Naive thymus-derived CD4-positive, alpha-beta T cell (primary cell): ENCODE measurements around the gene PITPNC1. TPM values are rescaled to one million over a fixed set of nuclear protein-coding genes. Genes with fewer than 3 reads are reported as not detected.

Experiments used
- ATAC-seq: fragments of 150-1000 bp; cut with Tn5 transposase; 2 replicates; pipeline ENCODE4 v1.10.0; 2021; ENCODE audit warnings: mild to moderate bottlenecking, moderate library complexity
- CTCF ChIA-PET: fragments of 350-600 bp; sonication (Branson Sonifier 250); formaldehyde crosslinking; loops from one replicate; lab custom pipeline; 2021; ENCODE audit warnings: antibody characterized with exemption; lab: Charles Lee
- POLR2A ChIA-PET: fragments of 350-600 bp; sonication (Branson Sonifier 250); formaldehyde crosslinking; loops from one replicate; lab custom pipeline; 2021; ENCODE audit warnings: antibody characterized with exemption, inconsistent platforms; lab: Charles Lee
- DNase-seq, 9 donors: peaks; one replicate each; pipeline versions ENCODE4 v3.0.0 to v3.0.0-alpha.2; 2020 to 2022; ENCODE audit warnings: mixed read lengths in 1 of 9
- H3K27ac ChIP-seq: one replicate; pipeline ENCODE4 v1.7.0; 2013; ENCODE audit warnings: mild to moderate bottlenecking, low read depth, low read length, moderate library complexity
- H3K27me3 ChIP-seq, 2 donors: one replicate each; pipeline ENCODE4 v1.7.0; 2013; ENCODE audit warnings: low read length in 2 of 2, mild to moderate bottlenecking in 2 of 2, moderate library complexity in 2 of 2; ENCODE audit not compliant: control insufficient read depth in 2 of 2, insufficient read depth in 2 of 2
- H3K36me3 ChIP-seq, 3 experiments: 1 replicate in 2 of 3; 2 replicates in 1 of 3; pipeline ENCODE4 v1.7.0; 2013; ENCODE audit warnings: low read length in 3 of 3, mild to moderate bottlenecking in 3 of 3, moderate library complexity in 1 of 3; ENCODE audit not compliant: insufficient read depth in 3 of 3, control insufficient read depth in 2 of 3
- H3K4me1 ChIP-seq, 2 donors: one replicate each; pipeline ENCODE4 v1.7.0; 2013; ENCODE audit warnings: low read length in 2 of 2, mild to moderate bottlenecking in 2 of 2, moderate library complexity in 1 of 2; ENCODE audit not compliant: control insufficient read depth in 2 of 2, insufficient read depth in 2 of 2
- H3K4me3 ChIP-seq: 2 replicates; pipeline ENCODE4 v1.7.0; 2013; ENCODE audit warnings: mild to moderate bottlenecking, low read length
- H3K9me3 ChIP-seq, 3 experiments: 1 replicate in 2 of 3; 2 replicates in 1 of 3; pipeline ENCODE4 v1.7.0; 2013; ENCODE audit warnings: low read length in 3 of 3; ENCODE audit not compliant: control insufficient read depth in 2 of 3
- H3K27ac Mint-ChIP-seq, 9 donors: one replicate each; pipeline ENCODE4 v1.8.0; 2020 to 2022; ENCODE audit warnings: mixed read lengths in 9 of 9, mild to moderate bottlenecking in 8 of 9, moderate library complexity in 5 of 9, inconsistent platforms in 2 of 9
- H3K27me3 Mint-ChIP-seq, 5 donors: one replicate each; pipeline ENCODE4 v1.8.0; 2021 to 2022; ENCODE audit warnings: mixed read lengths in 5 of 5, mild to moderate bottlenecking in 1 of 5
- H3K36me3 Mint-ChIP-seq, 5 donors: one replicate each; pipeline ENCODE4 v1.8.0; 2020 to 2022; ENCODE audit warnings: mixed read lengths in 5 of 5, mild to moderate bottlenecking in 3 of 5, inconsistent platforms in 1 of 5
- H3K4me1 Mint-ChIP-seq, 7 donors: one replicate each; pipeline ENCODE4 v1.8.0; 2020 to 2022; ENCODE audit warnings: mixed read lengths in 7 of 7, mild to moderate bottlenecking in 3 of 7, inconsistent platforms in 1 of 7
- H3K4me3 Mint-ChIP-seq, 10 donors: one replicate each; pipeline ENCODE4 v1.8.0; 2020 to 2022; ENCODE audit warnings: mild to moderate bottlenecking in 10 of 10, mixed read lengths in 10 of 10, moderate library complexity in 6 of 10, inconsistent platforms in 2 of 10
- H3K9me3 Mint-ChIP-seq, 11 donors: one replicate each; pipeline ENCODE4 v1.8.0; 2020 to 2022; ENCODE audit warnings: mixed read lengths in 11 of 11, mild to moderate bottlenecking in 4 of 11, inconsistent platforms in 1 of 11, moderate library complexity in 1 of 11
- intact Hi-C, 2 donors: fragments of 100-400 bp; cut with micrococcal nuclease; formaldehyde crosslinking; loops; one replicate each; pipeline ENCODE4 v1.15.1; 2023
- polyA plus RNA-seq, 2 donors: library from polyadenylated mRNA; unstranded; fragments of 300-500 nt; fragmentation: Illumina TruSeq; gene quantifications; one replicate each; pipeline ENCODE4 v1.2.3, GENCODE V29; 2021
- total RNA-seq, 6 experiments: library from RNA in 5 of 6; stranded (reverse) in 5 of 6; gene quantifications; 1 replicate in 5 of 6; 2 replicates in 1 of 6; pipeline ENCODE4 v1.2.3 and lab custom pipeline; 2021 to 2026

Gene PITPNC1
- total and polyA plus RNA-seq, 7 experiments from 2014 or later = 53.1 to 148 (median 102) TPM

DNA sequence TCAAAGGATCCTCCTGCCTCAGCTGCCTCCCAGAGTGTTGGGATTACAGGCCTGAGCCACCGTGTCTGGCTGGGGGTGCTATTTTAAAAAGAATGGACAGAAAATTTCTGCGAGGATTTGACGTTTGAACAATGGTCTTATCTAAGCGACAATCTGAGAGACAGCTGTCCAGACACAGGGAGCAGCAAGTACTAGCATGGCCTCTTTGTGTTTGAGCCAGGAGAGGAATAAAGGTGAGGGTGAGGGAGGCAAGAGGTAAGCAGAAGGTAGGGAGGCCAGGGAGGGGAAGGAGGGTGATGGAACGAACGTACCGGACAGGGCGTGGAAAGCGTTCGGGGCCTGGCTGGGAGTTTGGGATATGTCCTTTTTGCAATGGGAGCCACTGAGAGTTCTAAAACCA is 59.2 kb downstream of the PITPNC1 start:
- POLR2A ChIA-PET = interaction anchor here (0.6 to 16.2 kb wide), 7 partner anchors 14 to 193 kb away, joined by 3 to 335 read pairs (median 175); no protein-coding TSS in a partner anchor
- ATAC-seq = no peak

DNA sequence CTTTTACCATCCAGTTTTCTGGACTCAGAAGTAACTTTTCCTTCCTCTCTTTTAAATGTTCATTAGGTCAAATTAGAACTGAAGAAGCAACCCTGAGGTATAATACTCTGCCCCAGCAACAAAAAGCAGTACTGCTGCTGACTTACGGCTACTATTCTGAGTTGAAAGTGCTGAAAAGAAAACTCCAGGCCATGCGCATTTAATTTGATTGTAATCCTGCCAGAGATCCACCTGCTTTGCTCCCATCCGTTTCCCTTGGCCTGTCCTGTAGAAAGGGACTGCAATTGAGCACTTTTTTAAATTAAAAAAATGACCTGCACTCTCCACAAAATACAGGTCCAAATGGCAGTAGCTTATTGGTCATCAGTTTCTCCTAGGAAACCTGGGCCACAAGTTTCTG is 61.6 kb downstream of the PITPNC1 start:
- Histone ChIP-seq H3K27ac (peak overlapping the region; percentile 93), H3K27me3 (no peaks in the 10 kb centered on the region), H3K36me3 (no peaks in the 10 kb centered on the region), H3K4me1 (peaks cover 81 to 89% of the 10 kb centered on the region in 2 donors), H3K4me3 (no peak overlapping the region), H3K9me3 (no peaks in the 10 kb centered on the region)
- POLR2A ChIA-PET = interaction anchor here (0.6 to 16.2 kb wide), 11 partner anchors 7 to 384 kb away, joined by 3 to 335 read pairs (median 6); no protein-coding TSS in a partner anchor
- no peak for ATAC-seq
- no peaks in the 10 kb centered on the region for H3K27me3 Mint-ChIP-seq
- H3K4me1 Mint-ChIP-seq = peaks cover 64 to 96% (median 88%) of the 10 kb centered on the region in 7 donors
- peaks cover 0 to 1% (median 0%) of the 10 kb centered on the region in 11 donors for H3K9me3 Mint-ChIP-seq
- H3K27ac Mint-ChIP-seq = peak overlapping the region; percentile 61 to 100 (median 97)
- DNase-seq = no peak
- intact Hi-C loops = no loop called here
- CTCF ChIA-PET = interaction anchor here (0.6 to 4.9 kb wide), 4 partner anchors 38 to 60 kb away, joined by 3 to 48 read pairs (median 4); no protein-coding TSS in a partner anchor
- peak overlapping the region in 9 of 10 donors; percentile 5 to 80 (median 55) for H3K4me3 Mint-ChIP-seq
- H3K36me3 Mint-ChIP-seq = peaks cover 0 to 6% (median 0%) of the 10 kb centered on the region in 5 donors

More for the DNA sequence above, 59.2 kb downstream of the PITPNC1 start:
- Histone ChIP-seq H3K4me3 (no peak overlapping the region), H3K27me3 (no peaks in the 10 kb centered on the region), H3K9me3 (no peaks in the 10 kb centered on the region), H3K27ac (peak overlapping the region; percentile 93), H3K36me3 (no peaks in the 10 kb centered on the region), H3K4me1 (peaks cover 69 to 87% of the 10 kb centered on the region in 2 donors)
- Mint-ChIP-seq H3K36me3 (peaks cover 0 to 15% (median 3%) of the 10 kb centered on the region in 5 donors), H3K4me3 (peak overlapping the region in 9 of 10 donors; percentile 5 to 80 (median 59)), H3K27me3 (no peaks in the 10 kb centered on the region), H3K9me3 (no peaks in the 10 kb centered on the region), H3K27ac (peak overlapping the region; percentile 94 to 100 (median 97)), H3K4me1 (peaks cover 65 to 98% (median 89%) of the 10 kb centered on the region in 7 donors)
- DNase-seq = no peak
- CTCF ChIA-PET = interaction anchor here (1.3 to 2.8 kb wide), 3 partner anchors 14 to 57 kb away, joined by 3 to 19 read pairs (median 4); no protein-coding TSS in a partner anchor
- intact Hi-C loops = no loop called here

DNA sequence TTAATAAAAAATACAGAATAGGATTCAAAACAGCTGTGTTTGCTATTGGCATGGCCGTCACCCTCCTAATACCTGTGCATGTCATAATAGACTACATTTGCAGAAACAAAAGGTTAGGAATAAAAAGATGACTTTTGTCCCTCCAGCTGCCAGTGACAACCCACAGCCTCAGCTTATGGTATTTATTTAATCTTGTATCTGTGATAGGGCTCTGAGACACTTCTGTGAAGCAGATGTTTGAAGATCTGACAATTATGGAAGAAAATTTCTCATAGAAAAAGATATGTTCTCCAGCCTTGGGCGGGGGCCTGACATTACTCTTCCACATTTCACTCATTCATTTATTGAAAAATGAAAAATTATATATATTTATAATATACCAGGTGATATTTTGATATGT is 62.2 kb downstream of the PITPNC1 start:
- CTCF ChIA-PET = interaction anchor here (0.6 to 4.9 kb wide), 5 partner anchors 34 to 61 kb away, joined by 3 to 48 read pairs (median 4); no protein-coding TSS in a partner anchor

DNA sequence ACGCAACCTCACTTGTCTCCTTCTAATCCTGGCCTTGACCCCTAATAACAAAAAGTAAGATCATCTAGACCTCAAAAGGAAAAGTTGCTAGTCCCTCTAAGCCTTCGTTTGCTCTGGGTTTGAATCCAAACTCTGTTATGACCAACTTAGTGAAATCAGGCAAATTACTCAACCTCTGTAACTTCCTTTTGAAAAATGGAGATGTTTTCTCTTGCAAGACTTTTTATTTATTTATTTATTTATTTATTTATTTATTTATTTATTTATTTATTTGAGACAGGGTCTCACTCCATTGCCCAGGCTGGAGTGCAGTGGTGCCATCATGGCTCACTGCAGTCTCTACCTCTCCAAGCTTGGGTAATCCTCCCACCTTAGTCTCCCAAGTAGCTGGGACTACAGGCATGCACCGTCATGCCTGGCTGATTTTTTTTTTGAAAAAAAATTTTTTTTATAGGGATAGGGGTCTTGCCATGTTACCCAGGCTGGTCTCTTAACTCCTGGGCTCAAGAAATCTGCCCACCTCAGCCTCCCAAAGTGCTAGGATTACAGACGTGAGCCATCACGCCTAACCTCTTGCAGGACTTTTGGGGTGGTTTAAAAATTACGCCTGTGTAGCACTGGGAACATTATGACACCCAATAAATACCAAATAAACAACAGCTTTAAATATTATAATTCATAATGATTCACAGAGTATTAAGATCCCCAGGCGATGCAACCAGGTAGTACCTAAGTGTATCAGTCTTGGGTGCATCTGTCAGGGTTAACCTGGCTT is 63.4 kb downstream of the PITPNC1 start:
- DNase-seq (no peak), ATAC-seq (no peak)
- H3K36me3 Mint-ChIP-seq = peaks cover 0 to 16% (median 5%) of the 10 kb centered on the region in 5 donors
- no peaks in the 10 kb centered on the region for H3K27me3 Mint-ChIP-seq
- H3K4me1 ChIP-seq = peaks cover 71 to 92% of the 10 kb centered on the region in 2 donors
- CTCF ChIA-PET = interaction anchor here (0.8 to 4.9 kb wide), 18 partner anchors 8 to 67 kb away, joined by 3 to 48 read pairs (median 9); no protein-coding TSS in a partner anchor
- no peaks in the 10 kb centered on the region for H3K36me3 ChIP-seq
- no peaks in the 10 kb centered on the region for H3K9me3 ChIP-seq
- peak overlapping the region; percentile 75 to 88 (median 84) for H3K4me3 Mint-ChIP-seq
- H3K4me3 ChIP-seq = peak overlapping the region; percentile 36
- POLR2A ChIA-PET = interaction anchor here (0.7 to 16.2 kb wide), 22 partner anchors 9 to 277 kb away, joined by 3 to 335 read pairs (median 6); partner anchors contain the start of genes NOL11, PITPNC1 and PSMD12
- H3K9me3 Mint-ChIP-seq = peaks cover 0 to 1% (median 0%) of the 10 kb centered on the region in 11 donors
- intact Hi-C loops = loop anchor here (1.0 to 2.0 kb wide), 10 partner anchors 9 to 63 kb away; partner anchors contain the start of gene PITPNC1 (in 1 of the 2)
- H3K27ac ChIP-seq = peak overlapping the region; percentile 93
- H3K27me3 ChIP-seq = no peaks in the 10 kb centered on the region
- H3K4me1 Mint-ChIP-seq = peaks cover 64 to 98% (median 91%) of the 10 kb centered on the region in 7 donors
- peak overlapping the region; percentile 95 to 100 (median 99) for H3K27ac Mint-ChIP-seq

More for the DNA sequence above, 62.2 kb downstream of the PITPNC1 start:
- DNase-seq = no peak
- H3K4me3 Mint-ChIP-seq = peak overlapping the region in 4 of 10 donors; percentile 28 to 80 (median 51)
- H3K27me3 Mint-ChIP-seq = no peaks in the 10 kb centered on the region
- H3K36me3 ChIP-seq = no peaks in the 10 kb centered on the region
- H3K4me1 ChIP-seq = peaks cover 76 to 89% of the 10 kb centered on the region in 2 donors
- peaks cover 64 to 95% (median 87%) of the 10 kb centered on the region in 7 donors for H3K4me1 Mint-ChIP-seq
- H3K9me3 ChIP-seq = no peaks in the 10 kb centered on the region
- no peak overlapping the region for H3K4me3 ChIP-seq
- ATAC-seq = no peak
- no peaks in the 10 kb centered on the region for H3K27me3 ChIP-seq
- H3K36me3 Mint-ChIP-seq = peaks cover 0 to 10% (median 4%) of the 10 kb centered on the region in 5 donors
- intact Hi-C loops = no loop called here
- peaks cover 0 to 1% (median 0%) of the 10 kb centered on the region in 11 donors for H3K9me3 Mint-ChIP-seq
- peak overlapping the region; percentile 82 to 100 (median 97) for H3K27ac Mint-ChIP-seq
- POLR2A ChIA-PET = interaction anchor here (0.6 to 16.2 kb wide), 9 partner anchors 7 to 384 kb away, joined by 3 to 335 read pairs (median 67); no protein-coding TSS in a partner anchor
- H3K27ac ChIP-seq = peak overlapping the region; percentile 93

DNA sequence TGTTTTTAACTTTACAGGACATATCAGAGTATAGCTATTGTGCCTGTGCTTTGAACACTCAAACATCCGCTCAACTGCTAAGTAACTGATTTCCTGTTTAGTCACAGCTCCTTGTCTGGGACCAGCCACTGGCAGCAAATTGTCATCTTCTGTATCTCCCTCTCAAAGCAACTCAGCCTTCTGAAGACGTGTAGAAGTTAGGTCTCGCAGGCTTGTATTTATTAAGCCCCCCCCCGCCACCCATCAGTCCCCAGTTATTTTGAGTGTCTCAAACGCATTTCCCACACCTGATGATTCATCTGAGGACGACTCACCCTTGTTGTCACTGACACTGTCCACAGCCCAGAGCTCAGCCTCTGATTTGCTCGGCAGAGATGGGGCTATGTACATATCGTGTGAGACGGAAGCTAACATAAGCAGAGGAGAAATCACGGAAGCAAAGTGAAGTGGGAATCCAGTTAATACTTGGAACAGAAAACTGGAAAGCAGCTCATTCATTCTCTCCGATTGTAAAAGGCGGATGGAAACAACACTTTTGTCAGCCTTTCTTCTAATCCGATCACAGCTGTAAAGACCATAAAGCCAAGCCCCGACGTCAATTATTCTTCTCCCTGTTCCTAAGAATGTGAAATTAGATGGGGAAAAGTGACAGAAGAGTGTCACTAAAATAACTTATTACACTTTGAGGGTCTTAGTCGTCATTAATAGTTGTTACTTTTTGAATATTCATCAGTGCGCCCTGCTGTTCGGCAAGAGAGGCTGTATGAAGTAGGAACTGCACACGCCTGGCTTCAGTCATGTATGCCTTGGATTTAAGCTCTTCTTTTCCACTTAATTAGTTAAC is 64.2 kb downstream of the PITPNC1 start:
- H3K9me3 Mint-ChIP-seq = peaks cover 0 to 1% (median 0%) of the 10 kb centered on the region in 11 donors
- H3K27me3 Mint-ChIP-seq = no peaks in the 10 kb centered on the region
- intact Hi-C loops = loop anchor here (1.0 to 2.0 kb wide), 10 partner anchors 10 to 64 kb away; partner anchors contain the start of gene PITPNC1 (in 1 of the 2)
- peak overlapping the region; percentile 95 to 100 (median 99) for H3K27ac Mint-ChIP-seq
- Histone ChIP-seq H3K9me3 (no peaks in the 10 kb centered on the region), H3K4me1 (peaks cover 66 to 87% of the 10 kb centered on the region in 2 donors), H3K4me3 (peak overlapping the region; percentile 64), H3K27me3 (no peaks in the 10 kb centered on the region), H3K36me3 (no peaks in the 10 kb centered on the region), H3K27ac (peak overlapping the region; percentile 93)
- peaks cover 0 to 16% (median 5%) of the 10 kb centered on the region in 5 donors for H3K36me3 Mint-ChIP-seq
- peak overlapping the region; percentile 75 to 88 (median 84) for H3K4me3 Mint-ChIP-seq
- peaks cover 63 to 98% (median 90%) of the 10 kb centered on the region in 7 donors for H3K4me1 Mint-ChIP-seq
- ATAC-seq (peak; percentile 94), DNase-seq (peak; percentile 30 to 90 (median 87))
- POLR2A ChIA-PET = interaction anchor here (0.5 to 16.2 kb wide), 25 partner anchors 9 to 850 kb away, joined by 3 to 335 read pairs (median 6); partner anchors contain the start of genes ARSG, NOL11, PITPNC1 and PSMD12
- CTCF ChIA-PET = interaction anchor here (0.7 to 4.9 kb wide), 20 partner anchors 9 to 68 kb away, joined by 3 to 48 read pairs (median 9); no protein-coding TSS in a partner anchor
